SHP77 (cell line): ENCODE results near the gene SLIT3.

ENCODE experiments used
- DNase-seq, 2 experiments: peaks; one replicate each; lab custom pipeline; 2025; lab: John Stamatoyannopoulos, UW

Gene SLIT3

DNA sequence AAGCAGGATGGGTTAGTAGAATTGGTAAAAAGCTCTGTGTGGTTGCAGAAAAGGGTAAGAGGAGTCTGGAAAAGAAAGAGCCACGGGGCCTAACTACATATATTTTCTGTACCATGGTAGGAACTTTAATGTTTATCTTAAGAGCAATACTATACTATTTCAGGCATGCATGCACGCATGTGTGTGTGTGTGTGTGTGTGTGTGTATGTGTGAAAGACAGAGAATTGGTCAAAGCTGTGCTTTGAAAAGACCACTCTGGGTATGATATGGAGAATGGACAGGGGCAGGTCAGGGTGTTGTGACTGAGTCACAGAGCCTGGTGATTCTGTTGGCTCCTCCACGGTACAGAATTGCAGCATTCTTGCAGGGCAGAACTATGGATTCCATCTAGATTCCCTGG lies 339.3 kb downstream of the SLIT3 start:
- DNase-seq: no peak

DNA sequence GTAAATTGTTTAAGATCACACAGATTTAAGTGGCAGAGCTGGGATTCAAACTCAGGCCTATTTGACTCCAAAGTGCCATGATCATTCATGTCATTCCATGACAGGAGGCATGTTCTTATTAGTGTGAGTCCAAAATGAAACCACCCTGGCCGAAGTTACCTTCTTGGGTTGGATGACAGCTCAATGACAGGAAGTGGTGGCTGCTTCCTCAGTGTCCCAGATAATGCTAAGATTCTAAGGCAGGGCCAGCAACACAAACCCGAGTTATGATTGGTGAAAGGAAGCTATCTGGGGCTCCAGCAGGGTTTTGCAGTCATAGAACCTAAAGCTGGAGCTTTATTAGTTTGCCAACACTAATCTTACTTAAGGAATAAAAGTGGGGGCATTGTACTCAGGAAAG lies 340.4 kb downstream of the SLIT3 start:
- DNase-seq: no peak

DNA sequence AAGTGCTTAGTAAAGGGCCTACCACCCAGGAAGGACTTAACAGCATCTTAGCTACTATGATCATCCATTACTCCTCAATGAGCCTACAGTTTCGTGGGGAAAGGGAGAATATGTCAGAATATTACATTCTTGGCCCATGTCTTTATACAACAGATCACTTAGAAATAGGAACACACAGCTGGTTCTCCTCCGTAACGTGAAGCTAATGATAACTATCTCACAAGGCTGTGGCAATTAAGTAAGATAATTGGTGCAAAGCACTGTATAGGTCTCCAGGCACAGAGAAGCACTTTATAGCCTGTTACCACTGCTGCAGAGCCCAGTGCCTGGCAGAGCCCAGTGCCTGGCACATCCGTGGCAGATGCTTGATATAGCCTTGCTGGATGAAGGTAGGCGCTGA lies 347.6 kb downstream of the SLIT3 start:
- DNase-seq: no peak

DNA sequence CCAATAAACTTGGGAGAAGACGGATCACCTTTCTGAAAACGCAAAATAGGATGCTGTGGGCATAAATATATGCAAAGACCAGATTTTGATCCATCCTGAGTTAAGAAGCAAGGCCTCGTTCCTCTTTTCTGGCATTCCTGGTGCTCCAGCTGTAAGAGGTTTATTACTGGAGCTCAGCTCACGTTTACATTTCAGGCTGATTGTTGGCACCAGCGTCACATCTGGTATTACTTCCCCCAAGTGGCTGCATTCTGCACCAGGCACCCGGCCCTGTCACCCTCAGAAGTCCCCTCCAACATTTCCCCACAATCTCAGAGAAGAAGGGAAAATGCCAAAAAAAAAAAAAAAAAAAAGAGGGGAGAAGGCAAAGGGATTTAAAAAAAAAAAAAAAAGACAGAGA lies 348.7 kb downstream of the SLIT3 start:
- DNase-seq: no peak

DNA sequence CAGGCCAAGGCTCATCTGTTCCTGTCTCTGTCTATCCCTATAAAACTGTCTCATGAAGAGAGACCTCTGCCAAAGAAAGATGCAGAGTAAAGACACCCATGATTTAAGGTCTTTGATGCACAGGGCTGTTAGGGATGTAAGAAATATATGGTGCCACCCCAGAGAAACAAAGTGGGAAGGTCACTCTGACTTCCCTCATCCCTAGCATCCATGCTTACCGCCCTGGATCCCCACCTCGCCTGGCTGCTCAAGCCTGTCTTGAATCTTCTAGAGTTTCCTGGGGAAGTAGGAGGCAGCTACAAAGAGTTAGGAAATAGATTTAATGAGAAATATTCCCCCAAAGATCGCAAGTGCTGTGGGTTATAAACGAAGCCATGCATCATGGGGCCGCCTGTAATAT lies 349.2 kb downstream of the SLIT3 start:
- no peak for DNase-seq

DNA sequence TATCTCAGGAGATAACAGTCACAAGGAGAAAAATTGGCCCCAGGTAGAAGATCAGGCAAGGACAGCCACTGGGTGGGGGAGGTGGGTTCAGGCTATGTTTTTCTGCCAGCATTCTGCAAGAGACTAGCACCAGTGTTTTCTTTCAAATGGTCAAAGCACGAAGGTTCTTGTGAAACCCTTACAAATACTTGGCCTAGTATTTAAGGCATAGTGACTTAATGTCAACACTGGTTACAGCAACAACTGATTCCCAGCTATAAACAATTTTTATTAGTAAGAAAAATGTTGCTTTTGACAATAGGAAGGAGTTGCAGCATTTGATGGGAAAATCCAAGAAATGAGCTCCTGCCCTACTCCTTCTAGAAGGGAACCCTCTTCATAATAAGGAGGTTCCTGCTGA lies 349.6 kb downstream of the SLIT3 start:
- no peak for DNase-seq

DNA sequence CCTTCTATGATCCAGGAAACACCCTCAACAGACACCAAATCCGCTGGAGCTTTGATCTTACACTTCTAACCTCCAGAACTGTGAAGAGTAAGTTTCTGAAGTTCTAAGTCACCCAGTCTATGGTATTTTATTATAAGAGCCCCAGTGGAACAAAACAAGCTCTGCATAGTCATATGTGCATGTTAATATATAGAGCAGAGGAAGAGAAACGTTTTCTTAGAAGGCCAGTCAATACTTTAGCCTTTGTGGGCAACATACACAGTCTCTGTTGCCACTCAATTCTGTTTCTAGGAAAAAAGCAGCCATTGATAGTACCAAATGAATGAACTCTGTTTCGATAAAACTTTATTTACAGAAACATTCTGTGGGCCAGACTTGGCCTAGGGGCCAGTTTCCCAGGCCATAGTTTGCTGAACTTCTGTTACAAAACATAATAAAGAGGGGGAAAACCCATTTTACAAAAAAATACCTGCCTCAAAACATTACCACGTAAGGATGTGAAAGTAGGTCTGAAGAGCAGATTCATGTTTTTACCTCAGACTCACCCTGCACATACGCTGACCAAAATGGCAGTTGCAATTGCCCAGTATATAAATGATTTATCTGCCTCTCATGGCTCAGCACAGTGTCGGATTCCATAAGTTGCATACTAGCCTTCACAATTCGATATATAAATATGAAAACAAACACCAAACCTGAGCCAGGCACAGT lies 350.5 kb downstream of the SLIT3 start:
- DNase-seq: no peak

DNA sequence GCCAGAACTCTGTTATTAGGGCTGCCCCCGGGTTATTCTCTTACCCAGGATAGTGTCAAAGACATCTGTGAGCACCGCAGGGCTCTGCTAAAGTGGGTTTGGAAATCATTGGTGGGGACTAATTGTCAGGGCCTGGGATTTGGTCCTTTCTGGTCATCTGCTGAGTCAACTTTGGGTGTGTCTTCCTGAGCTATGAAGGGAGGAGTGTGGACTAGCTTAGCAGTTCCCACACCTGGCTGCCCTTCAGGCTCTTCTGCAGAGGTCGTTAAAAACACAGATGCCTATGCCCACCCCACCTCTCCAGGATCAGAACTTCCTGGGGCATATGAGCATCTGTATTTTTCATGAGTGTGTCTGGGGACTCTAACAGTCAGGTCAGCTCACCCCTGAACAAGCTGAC lies 352.2 kb downstream of the SLIT3 start:
- DNase-seq: no peak

DNA sequence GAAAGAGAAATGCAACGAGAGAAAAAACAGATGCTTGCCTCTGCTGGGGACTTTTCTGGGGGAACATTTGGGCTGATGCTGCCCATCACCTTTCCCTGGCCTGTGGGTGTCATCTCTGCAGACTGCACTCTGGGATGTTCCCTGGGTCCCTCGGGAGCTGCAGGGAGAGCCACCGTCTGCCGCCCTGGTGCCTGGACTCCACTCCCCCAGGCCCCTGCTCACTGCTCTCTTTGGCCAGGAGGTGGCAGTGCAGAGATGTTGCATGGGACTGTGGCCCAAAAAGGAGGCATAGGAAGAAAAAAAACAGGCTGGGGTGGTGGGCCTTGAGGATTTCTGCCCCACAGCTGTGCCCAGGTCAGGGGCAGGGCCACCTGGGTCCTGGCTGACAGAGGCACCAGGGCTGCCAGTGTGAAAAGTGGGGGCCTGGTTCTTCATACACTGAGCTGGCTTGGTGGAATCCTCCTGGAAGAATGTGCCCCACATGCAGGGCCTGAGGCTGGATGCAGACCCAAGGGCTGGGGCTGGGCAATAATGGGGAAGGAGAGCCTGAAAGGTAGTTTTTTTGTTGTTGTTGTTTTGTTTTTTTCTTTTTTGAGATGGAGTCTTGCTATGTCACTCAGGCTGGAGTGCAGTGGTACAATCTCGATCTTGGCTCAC lies 353.6 kb downstream of the SLIT3 start:
- DNase-seq: peak; percentile 16 to 18

DNA sequence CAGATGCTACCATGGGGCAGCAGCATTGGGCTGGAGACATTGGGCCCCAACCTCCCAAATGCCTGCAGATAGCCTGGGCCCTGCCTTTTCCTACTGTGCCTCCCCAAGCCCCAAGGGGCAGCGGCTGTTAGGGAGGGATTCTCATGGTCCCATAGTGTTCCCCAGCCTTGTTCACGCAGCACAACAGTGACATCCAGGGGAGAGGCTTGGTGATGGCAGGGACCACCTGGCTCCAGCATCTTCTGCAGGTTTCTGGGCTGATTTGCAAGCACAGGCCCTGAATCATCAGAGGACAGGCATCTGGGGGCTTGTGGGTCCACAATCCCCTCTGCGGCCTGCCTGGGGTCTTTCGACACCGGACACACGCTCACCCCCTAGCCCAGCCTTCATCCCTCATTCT lies 354.6 kb downstream of the SLIT3 start:
- no peak for DNase-seq

DNA sequence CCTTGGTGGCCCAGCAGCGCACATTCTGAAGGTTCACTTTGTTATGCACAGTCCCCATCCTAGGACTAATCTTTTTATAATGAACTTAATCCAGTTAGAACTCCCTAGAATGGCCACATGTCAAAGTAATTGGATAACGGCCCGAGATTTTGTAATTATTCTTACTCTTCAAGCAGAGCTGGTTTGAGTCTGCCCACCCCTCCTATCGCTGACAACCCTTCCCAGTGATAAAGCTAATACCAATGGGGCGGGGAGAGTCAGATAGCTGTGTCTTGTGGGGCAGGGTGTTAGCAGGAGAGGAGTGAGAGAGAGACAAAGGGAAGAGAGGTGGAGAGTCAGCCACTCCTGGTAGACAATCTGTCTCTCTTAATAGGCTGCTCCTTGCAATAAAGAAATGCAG lies 356.9 kb downstream of the SLIT3 start:
- DNase-seq: no peak

DNA sequence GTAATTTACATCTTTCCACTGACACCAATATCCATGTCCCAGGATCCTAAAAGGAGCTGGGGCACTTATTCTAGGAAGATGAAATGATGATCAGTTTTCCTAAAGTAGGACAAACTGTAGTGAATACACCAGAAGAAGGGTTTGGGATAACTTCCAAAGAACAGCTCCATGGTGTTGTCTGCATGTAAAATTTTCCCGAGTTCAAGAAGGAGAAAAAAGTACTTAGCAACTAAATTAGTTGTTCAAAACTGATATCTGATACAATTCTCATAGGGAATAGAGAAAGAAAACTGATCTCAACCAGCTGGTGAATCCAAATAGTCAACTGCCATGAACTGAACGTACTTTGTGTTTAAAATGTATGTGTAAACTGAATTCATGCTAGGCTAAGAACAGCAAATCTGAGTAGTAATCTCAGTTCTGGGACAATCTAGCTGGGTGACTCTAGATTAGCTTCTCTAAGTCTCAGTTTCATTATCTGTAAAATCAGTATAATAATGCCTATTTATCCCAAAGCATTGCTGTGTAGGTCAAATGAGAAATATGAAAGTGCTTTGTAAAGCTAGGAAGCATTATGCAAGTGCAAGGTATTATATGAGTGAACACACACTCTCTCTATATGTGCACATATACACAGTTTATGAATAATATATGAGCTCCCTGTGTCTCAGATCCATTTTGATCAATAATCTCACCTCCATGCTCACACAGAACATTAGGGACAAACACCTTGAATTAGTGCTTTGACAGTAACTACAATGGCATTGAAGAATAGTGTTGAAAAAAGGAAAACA lies 357.7 kb downstream of the SLIT3 start:
- DNase-seq: no peak

DNA sequence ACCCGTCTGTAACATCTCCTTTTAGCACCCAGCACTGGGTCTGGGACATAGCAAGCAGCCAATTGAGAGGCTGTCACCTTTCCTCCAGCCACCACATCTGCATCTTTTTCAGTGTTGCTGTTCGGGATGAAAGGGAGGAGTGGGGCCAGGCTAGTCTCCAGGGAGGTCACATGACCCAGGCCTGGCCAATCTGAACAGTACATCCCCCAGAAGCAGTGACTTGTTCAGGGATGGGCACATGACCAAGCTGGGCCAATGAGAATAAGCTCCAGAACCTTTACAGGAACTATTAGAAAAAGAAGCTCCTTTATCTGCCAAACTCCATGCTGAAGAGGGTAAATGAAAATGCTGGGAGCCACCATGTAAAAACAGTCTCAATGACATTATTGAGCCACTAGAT lies 359.0 kb downstream of the SLIT3 start:
- DNase-seq: no peak

DNA sequence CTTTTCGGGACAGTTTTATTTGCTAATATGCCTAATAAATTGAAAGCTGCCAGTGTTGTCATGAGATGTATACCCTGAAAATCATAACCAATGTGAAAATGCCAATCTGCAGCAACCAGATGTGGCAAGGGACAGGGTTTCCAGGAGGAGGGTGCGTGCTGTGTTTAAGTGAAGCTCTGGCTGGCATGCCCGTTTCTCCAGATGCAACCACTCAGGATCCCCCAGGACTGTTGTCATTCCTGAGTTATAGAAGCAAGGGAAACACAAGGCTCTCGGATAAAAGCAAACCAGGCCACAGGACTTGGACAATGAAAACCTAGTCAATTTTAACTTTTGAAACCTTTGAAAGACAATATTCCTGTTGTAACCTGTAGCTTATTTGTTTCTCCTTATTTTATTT lies 360.2 kb downstream of the SLIT3 start:
- DNase-seq: no peak

DNA sequence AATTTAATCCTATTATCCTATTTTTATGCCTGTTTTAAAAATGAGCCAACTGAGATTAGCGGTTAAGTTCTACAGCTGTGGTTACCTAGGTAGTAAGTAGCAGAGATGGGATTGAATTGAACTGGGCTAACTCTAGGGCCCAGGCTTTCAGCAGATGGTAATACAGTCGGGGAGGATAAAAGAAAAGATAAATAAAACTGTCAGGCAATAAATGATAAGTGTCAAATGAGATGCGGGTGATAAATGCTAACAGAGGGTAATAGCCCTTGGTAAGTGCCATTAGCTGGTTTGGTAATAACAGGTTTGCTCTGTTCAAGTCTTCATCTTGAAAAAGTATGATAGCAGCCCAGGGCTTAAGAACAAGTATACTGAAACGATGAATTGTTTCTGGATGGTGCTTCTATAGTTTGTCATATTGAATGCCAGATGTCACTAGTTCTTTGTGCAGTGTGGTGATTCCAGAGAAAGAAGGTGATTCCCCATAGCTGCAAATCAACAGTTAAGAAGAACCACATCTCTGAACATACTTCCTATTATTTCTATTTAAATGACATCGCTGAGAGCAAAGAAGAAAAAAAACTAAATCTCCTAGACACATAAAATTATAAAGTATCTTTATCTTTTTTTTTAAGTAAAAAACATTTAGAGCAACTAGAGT lies 360.9 kb downstream of the SLIT3 start:
- no peak for DNase-seq

DNA sequence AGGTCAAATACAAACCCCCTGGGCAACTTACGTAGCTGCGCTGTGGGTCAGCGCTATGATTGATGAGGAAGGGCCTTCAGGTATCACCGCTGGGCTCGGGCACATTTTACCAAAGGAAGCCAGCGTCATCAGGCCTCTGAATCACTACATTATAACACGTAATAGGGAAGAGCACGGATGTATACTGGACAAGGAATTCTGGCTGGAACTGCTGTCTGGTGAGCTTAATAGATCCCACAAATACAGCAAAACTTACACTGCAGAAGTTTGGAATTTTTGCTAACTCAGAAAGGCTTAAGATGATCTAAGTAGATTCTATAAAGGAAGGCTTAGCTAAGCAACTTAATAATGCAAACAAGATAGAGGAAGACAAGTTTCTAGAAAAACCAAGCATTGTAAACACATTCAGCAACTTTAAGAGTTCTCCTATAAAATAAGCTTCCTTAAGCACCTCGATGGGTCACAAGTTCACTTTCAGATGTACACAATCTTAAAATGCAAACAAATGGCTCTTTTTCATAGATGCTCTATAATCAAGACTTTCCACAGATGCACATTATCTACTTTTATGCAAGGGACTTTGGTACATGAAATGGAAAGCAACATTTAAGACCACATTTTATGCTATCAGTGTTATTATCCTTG lies 361.7 kb downstream of the SLIT3 start:
- DNase-seq: no peak

DNA sequence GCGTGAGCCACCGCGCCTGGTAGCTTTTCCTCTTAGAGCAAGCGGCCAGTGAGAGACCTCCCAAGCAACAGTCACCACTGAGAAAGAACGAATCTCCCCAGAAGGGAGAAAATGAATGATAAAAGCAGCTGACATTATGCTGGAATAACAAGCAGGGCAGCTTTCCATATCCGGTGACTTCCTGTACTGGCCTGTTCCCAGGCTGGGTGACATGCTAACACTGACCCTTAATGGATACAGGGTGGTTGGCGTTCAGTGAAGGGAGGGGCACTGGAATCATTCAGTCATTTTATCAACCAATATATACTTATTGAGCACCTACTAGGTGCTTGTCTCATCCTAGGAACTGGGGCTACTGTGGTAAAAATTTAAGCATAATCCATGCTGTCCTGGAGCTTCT lies 364.4 kb downstream of the SLIT3 start:
- DNase-seq: no peak

DNA sequence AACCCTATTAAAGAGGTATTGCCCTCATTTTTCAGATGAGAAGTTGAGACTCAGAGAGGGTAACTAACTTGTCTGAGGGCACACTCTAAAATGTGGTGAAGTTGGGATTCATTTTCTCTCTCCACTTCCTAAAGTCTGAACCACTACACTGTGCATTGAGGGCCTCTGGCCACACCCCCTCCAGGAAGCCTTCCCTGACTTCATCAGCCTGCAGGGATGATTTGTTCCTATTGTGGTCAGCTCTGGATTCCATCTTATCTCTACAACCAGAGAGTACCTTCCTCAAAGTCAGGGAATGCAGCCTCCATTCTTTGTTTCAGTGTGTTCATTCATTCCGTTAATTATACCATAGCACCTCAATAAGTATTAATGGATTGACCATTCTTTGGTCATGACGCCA lies 365.8 kb downstream of the SLIT3 start:
- DNase-seq: no peak

DNA sequence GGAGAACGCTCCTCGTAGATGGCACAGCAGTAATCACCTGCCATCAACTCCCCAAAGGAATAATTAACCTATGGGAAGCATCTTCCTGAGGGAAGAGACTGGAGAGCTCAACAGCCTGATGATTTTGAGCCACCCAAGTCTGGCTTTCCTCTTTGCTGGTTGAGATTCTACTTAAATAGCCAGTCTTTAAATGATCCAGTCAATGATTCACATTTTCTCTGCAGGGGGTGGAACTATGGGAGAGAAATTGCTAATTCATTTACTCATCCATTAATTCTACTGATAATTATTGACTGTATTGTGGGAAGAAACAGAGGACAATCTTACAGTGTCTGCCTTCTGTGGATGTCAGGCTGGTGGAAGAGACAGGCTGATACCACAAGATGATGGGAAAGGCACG lies 366.8 kb downstream of the SLIT3 start:
- no peak for DNase-seq

DNA sequence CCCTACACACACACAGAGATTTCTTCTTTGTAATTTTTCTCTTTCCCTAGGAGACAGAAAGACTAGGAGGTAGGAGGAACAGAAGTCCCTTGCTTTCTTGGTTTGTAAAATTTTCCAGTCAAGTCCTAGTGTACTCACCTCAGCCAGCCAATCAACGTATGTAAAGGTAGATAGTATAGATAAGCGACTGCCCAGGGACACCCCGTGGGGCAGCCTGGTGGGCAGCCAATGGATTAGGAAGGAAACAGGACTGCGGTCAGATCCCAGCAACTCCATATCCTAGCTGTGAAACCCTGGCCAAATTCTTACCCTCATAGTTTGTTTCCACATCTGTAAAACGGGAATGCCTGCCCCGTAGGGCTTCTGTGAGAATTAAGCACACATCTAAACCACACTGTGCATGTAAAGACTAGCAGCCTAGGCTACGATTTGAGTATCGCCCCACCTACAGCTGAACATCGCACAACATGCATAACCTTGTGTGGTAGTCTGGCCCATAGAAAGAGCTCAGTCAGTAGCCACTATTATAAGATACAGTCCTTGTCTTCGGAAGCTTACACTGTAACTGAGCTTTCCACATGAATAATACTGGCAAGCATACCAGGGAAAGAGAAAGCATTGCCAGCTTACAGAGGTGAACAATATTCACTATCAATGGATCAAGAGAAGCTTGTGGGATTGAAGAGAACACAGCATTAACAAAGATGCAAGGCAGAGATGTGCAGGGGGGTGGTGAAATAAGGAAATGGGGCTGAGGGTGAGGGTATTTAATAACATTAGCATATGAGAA lies 368.3 kb downstream of the SLIT3 start:
- DNase-seq: no peak

DNA sequence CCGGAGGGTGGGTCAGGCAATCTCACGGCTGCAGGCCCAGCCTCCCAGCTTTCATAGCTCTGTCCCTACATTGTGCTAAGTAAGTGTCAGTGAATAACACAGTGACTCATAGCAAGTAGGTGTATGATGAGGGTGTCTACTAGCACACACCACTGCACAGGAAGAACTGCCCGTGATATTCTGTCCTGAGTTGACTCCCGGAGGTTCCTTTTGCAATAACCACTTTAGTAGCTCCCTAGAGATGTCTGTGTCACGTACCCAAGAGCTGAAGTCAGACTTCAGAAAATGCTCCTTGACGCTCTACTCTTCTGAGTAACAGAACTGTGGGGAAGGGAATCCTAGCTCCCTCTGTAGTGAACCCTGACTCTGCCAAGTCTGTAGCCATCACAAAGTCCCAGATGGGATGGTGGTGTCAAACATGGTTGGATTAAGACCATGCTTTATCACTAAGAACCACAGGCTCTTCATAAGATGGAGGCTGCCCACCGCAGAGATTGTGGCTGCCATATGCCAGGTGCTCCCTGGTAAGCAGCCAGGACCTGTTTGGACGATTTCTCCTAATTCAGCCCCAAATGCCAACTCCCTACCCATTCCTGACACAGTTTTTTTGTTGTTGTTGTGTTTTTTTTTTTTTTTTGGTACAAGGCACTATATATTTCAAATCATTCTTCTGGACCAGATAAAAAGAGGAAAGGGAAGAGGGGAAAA lies 369.1 kb downstream of the SLIT3 start:
- DNase-seq: no peak
